H1 (cell line): ENCODE data around the gene NHERF2. TPM values are rescaled to one million over a fixed set of nuclear protein-coding genes. Genes with fewer than 3 reads are reported as not detected.

Experiments
- CTCF ChIA-PET: fragments of 300-600 bp; sonication (Branson Sonifier 250); formaldehyde crosslinking; loops from one replicate; lab custom pipeline; 2021; ENCODE audit not compliant: partially characterized antibody; lab: Charles Lee
- POLR2A ChIA-PET: fragments of 300-600 bp; sonication (Branson Sonifier 250); formaldehyde crosslinking; loops from one replicate; lab custom pipeline; 2021; ENCODE audit warnings: inconsistent platforms; ENCODE audit not compliant: partially characterized antibody; lab: Charles Lee
- DNase-seq, 2 experiments: peaks; one replicate each; pipeline versions ENCODE4 v3.0.0 to v3.0.0-alpha.2; 2010 to 2022; ENCODE audit warnings: low spot score in 2 of 2, low read depth in 1 of 2, mixed read lengths in 1 of 2
- FAIRE-seq: peaks from 2 replicates; lab custom pipeline; 2011; peaks lifted over from hg19 to GRCh38; lab: Jason Lieb, UNC
- H2AFZ ChIP-seq: 2 replicates; pipeline ENCODE4 v1.8.1; 2012; ENCODE audit warnings: low read length, inconsistent platforms
- H2AK5ac ChIP-seq: 2 replicates; pipeline ENCODE4 v1.6.1; 2013; ENCODE audit warnings: low read depth, low read length
- H2BK120ac ChIP-seq: replicated peaks from 2 replicates; pipeline ENCODE3; 2013; ENCODE audit warnings: low read depth, low read length, inconsistent platforms
- H2BK12ac ChIP-seq: 2 replicates; pipeline ENCODE4 v1.6.1; 2013; ENCODE audit warnings: low read depth, low read length
- H2BK15ac ChIP-seq: 2 replicates; pipeline ENCODE4 v1.6.1; 2013; ENCODE audit warnings: low read length
- H2BK20ac ChIP-seq: 2 replicates; pipeline ENCODE4 v1.6.1; 2013; ENCODE audit warnings: low read length
- H2BK5ac ChIP-seq: 2 replicates; pipeline ENCODE4 v1.6.1; 2013; ENCODE audit warnings: low read depth, low read length
- H3K14ac ChIP-seq: 2 replicates; pipeline ENCODE4 v1.6.1; 2013; ENCODE audit warnings: inconsistent platforms; ENCODE audit not compliant: insufficient read length
- H3K18ac ChIP-seq: 2 replicates; pipeline ENCODE4 v1.6.1; 2013; ENCODE audit warnings: low read length; ENCODE audit errors: extremely low read depth
- H3K23ac ChIP-seq: 2 replicates; pipeline ENCODE4 v1.6.1; 2013; ENCODE audit warnings: inconsistent platforms; ENCODE audit not compliant: insufficient read length
- H3K23me2 ChIP-seq: 2 replicates; pipeline ENCODE4 v1.6.1; 2013; ENCODE audit warnings: low read depth, low read length
- H3K27ac ChIP-seq: 2 replicates; pipeline ENCODE4 v1.6.1; 2011; ENCODE audit warnings: low read depth, low read length, inconsistent platforms
- H3K27me3 ChIP-seq, 4 experiments: replicated peaks in 1 of 4; 1 replicate in 1 of 4; 2 replicates in 3 of 4; pipeline versions ENCODE4 v1.6.1 to v1.8.1; 2011 to 2013; ENCODE audit warnings: low read length in 3 of 4, mild to moderate bottlenecking in 3 of 4, inconsistent platforms in 2 of 4, mixed read lengths in 2 of 4, moderate library complexity in 1 of 4; ENCODE audit not compliant: control insufficient read depth in 3 of 4, insufficient read depth in 3 of 4; ENCODE audit errors: extremely low read depth in 1 of 4
- H3K36me3 ChIP-seq, 4 experiments: 2 replicates each; pipeline versions ENCODE4 v1.6.1 to v1.8.1; 2011 to 2013; ENCODE audit warnings: mild to moderate bottlenecking in 4 of 4, low read length in 3 of 4, moderate library complexity in 2 of 4, control low read depth in 1 of 4, inconsistent platforms in 1 of 4; ENCODE audit not compliant: insufficient read depth in 4 of 4, control insufficient read depth in 2 of 4
- H3K4ac ChIP-seq: replicated peaks from 2 replicates; pipeline ENCODE3; 2013; ENCODE audit warnings: low read length, low read depth, mixed read lengths, inconsistent platforms; ENCODE audit not compliant: insufficient read length
- H3K4me1 ChIP-seq, 4 experiments: replicated peaks in 1 of 4; 1 replicate in 1 of 4; 2 replicates in 3 of 4; pipeline versions ENCODE4 v1.6.1 to v1.8.1; 2011 to 2013; ENCODE audit warnings: low read length in 3 of 4, inconsistent platforms in 2 of 4, mixed read lengths in 1 of 4; ENCODE audit not compliant: insufficient read depth in 4 of 4, control insufficient read depth in 3 of 4
- H3K4me2 ChIP-seq, 2 experiments: 2 replicates each; pipeline versions ENCODE4 v1.6.1 to v1.8.1; 2011 to 2013; ENCODE audit warnings: low read depth in 2 of 2, low read length in 2 of 2, control low read depth in 1 of 2, inconsistent platforms in 1 of 2, mild to moderate bottlenecking in 1 of 2; ENCODE audit not compliant: insufficient read depth in 1 of 2
- H3K4me3 ChIP-seq, 4 experiments: fragments of 200-600, 300-600 bp in 1 of 4; sonication (generic), shearing (Covaris generic), sonication (Bioruptor Twin) in 1 of 4; 2 replicates each; pipeline versions ENCODE4 v1.5.1 to v1.8.1; 2011 to 2016; ENCODE audit warnings: low read length in 4 of 4, low read depth in 3 of 4, control low read depth in 2 of 4, inconsistent platforms in 2 of 4, mild to moderate bottlenecking in 2 of 4, mixed read lengths in 1 of 4, moderate library complexity in 1 of 4; ENCODE audit not compliant: insufficient read depth in 2 of 4; ENCODE audit errors: extremely low read depth in 1 of 4
- H3K56ac ChIP-seq: replicated peaks from 2 replicates; pipeline ENCODE3; 2013; ENCODE audit warnings: low read depth, mild to moderate bottlenecking, mixed read lengths, low read length, inconsistent platforms; ENCODE audit not compliant: insufficient read length
- H3K79me1 ChIP-seq: 2 replicates; pipeline ENCODE4 v1.6.1; 2013; ENCODE audit warnings: low read depth, low read length, control low read depth
- H3K79me2 ChIP-seq, 2 experiments: 2 replicates each; pipeline versions ENCODE4 v1.6.1 to v1.8.1; 2012 to 2013; ENCODE audit warnings: low read length in 2 of 2, mild to moderate bottlenecking in 2 of 2, inconsistent platforms in 1 of 2; ENCODE audit not compliant: insufficient read depth in 2 of 2, control insufficient read depth in 1 of 2
- H3K9ac ChIP-seq, 4 experiments: replicated peaks in 1 of 4; 1 replicate in 1 of 4; 2 replicates in 3 of 4; pipeline versions ENCODE4 v1.6.1 to v1.8.1; 2011 to 2013; ENCODE audit warnings: low read depth in 3 of 4, low read length in 3 of 4, control low read depth in 2 of 4, mild to moderate bottlenecking in 2 of 4, moderate library complexity in 2 of 4, inconsistent platforms in 1 of 4; ENCODE audit errors: extremely low read depth in 1 of 4
- H3K9me3 ChIP-seq, 2 experiments: 2 replicates each; pipeline versions ENCODE4 v1.6.1 to v1.8.1; 2012 to 2013; ENCODE audit warnings: mild to moderate bottlenecking in 2 of 2, moderate library complexity in 2 of 2, control low read depth in 1 of 2, inconsistent platforms in 1 of 2, low read depth in 1 of 2, low read length in 1 of 2, mixed read lengths in 1 of 2; ENCODE audit not compliant: insufficient read depth in 2 of 2
- H4K20me1 ChIP-seq, 2 experiments: replicated peaks in 1 of 2; 2 replicates each; pipeline versions ENCODE3 to v1.8.1; 2011 to 2013; ENCODE audit warnings: inconsistent platforms in 2 of 2, low read length in 2 of 2, mild to moderate bottlenecking in 1 of 2; ENCODE audit not compliant: insufficient read depth in 2 of 2, control insufficient read depth in 1 of 2
- H4K5ac ChIP-seq: 2 replicates; pipeline ENCODE4 v1.6.1; 2013; ENCODE audit warnings: low read length, low read depth, mixed read lengths, inconsistent platforms; ENCODE audit not compliant: insufficient read length
- H4K8ac ChIP-seq: 2 replicates; pipeline ENCODE4 v1.8.0; 2013; ENCODE audit warnings: mild to moderate bottlenecking, moderate library complexity, low read length, inconsistent platforms; ENCODE audit not compliant: insufficient read depth; ENCODE audit errors: extremely low read depth
- H4K91ac ChIP-seq: replicated peaks from 2 replicates; pipeline ENCODE3; 2013; ENCODE audit warnings: low read length, mixed read lengths, inconsistent platforms; ENCODE audit not compliant: insufficient read length
- ASH2L ChIP-seq: fragments of 200-600, 300-600 bp; sonication (generic); IDR thresholded peaks from one replicate; pipeline ENCODE4 v1.7.1; 2017; ENCODE audit warnings: low read length
- BACH1 ChIP-seq: IDR thresholded peaks from 2 replicates; pipeline ENCODE4 v1.6.1; 2012; ENCODE audit warnings: low read length, improper control_type of control experiment
- BRCA1 ChIP-seq: IDR thresholded peaks from 2 replicates; pipeline ENCODE4 v1.6.1; 2012; ENCODE audit warnings: low read depth, low read length, improper control_type of control experiment
- E2F6 ChIP-seq: IDR thresholded peaks from 2 replicates; pipeline ENCODE4 v1.6.1; 2012; ENCODE audit warnings: inconsistent platforms
- EGR1 ChIP-seq: IDR thresholded peaks from 2 replicates; pipeline ENCODE4 v1.6.1; 2011; ENCODE audit warnings: low read depth, low read length, borderline replicate concordance
- EZH2 ChIP-seq: fragments of 200-600 bp; sonication (generic); IDR thresholded peaks from 2 replicates; pipeline ENCODE4 v1.7.1; 2012; ENCODE audit warnings: low read depth, mild to moderate bottlenecking, moderate library complexity, low read length, inconsistent platforms; ENCODE audit not compliant: severe bottlenecking
- GABPA ChIP-seq: IDR thresholded peaks from 2 replicates; pipeline ENCODE4 v1.6.1; 2011; ENCODE audit warnings: mild to moderate bottlenecking, low read length, moderate library complexity, borderline replicate concordance; ENCODE audit not compliant: insufficient read depth
- HDAC2 ChIP-seq, 2 experiments: fragments of 300-600 bp in 1 of 2; sonication (generic) in 1 of 2; IDR thresholded peaks; 2 replicates each; pipeline ENCODE4 v1.6.1; 2011 to 2012; ENCODE audit warnings: low read depth in 2 of 2, low read length in 2 of 2, mild to moderate bottlenecking in 2 of 2, moderate library complexity in 2 of 2, borderline replicate concordance in 1 of 2, inconsistent platforms in 1 of 2
- NANOG ChIP-seq: IDR thresholded peaks from 2 replicates; pipeline ENCODE4 v1.6.1; 2011; ENCODE audit warnings: low read length, low read depth, mild to moderate bottlenecking, inconsistent platforms; ENCODE audit not compliant: insufficient read depth, poor library complexity, severe bottlenecking
- RAD21 ChIP-seq, 2 experiments: IDR thresholded peaks in 1 of 2; conservative IDR thresholded peaks in 1 of 2; 2 replicates each; pipeline ENCODE4 v1.6.1; 2011; ENCODE audit warnings: low read depth in 2 of 2, low read length in 2 of 2, improper control_type of control experiment in 1 of 2, inconsistent platforms in 1 of 2, mild to moderate bottlenecking in 1 of 2, moderate library complexity in 1 of 2
- RBBP5 ChIP-seq: IDR thresholded peaks from 2 replicates; pipeline ENCODE4 v1.7.1; 2012; ENCODE audit warnings: low read depth, mild to moderate bottlenecking, inconsistent platforms, low read length, moderate library complexity, borderline replicate concordance
- RXRA ChIP-seq: IDR thresholded peaks from 2 replicates; pipeline ENCODE4 v1.6.1; 2011; ENCODE audit warnings: low read depth, mild to moderate bottlenecking, low read length, moderate library complexity; ENCODE audit not compliant: insufficient read depth
- WGBS, 2 experiments: shearing (Covaris generic) in 1 of 2; methylation state at CpG; one replicate each; pipeline versions ENCODE4 v1.1.6 to v1.1.7; 2013 to 2015; ENCODE audit warnings: low lambda C conversion rate in 2 of 2, mixed read lengths in 2 of 2, inconsistent platforms in 1 of 2, low coverage in 1 of 2, missing lambda C conversion rate in 1 of 2; ENCODE audit not compliant: insufficient replicate concordance in 2 of 2, insufficient coverage in 1 of 2, insufficient read length in 1 of 2; ENCODE audit errors: extremely low coverage in 1 of 2, missing lambda C conversion rate in 1 of 2; 5-methylcytosine and 5-hydroxymethylcytosine counted together
- polyA plus RNA-seq, 7 experiments: library from polyadenylated mRNA; depleted of rRNA in 3 of 7; stranded (reverse) in 5 of 7; unstranded in 2 of 7; fragments of >200 nt in 5 of 7; fragments of 200-250 nt in 2 of 7; gene quantifications; 1 replicate in 5 of 7; 2 replicates in 1 of 7; 4 replicates in 1 of 7; pipeline versions ENCODE4 v1.2.1 to v1.2.3, GENCODE V29; 2011 to 2013; ENCODE audit warnings: missing spikeins in 2 of 7, mixed read lengths in 2 of 7
- total RNA-seq: library from RNA; stranded (reverse); fragmentation: NEBNext Ultra II Directional; extraction: Animal tissue kit (Norgen Biotek cat#: 25700); gene quantifications from 2 replicates; pipeline ENCODE4 v1.2.1, GENCODE V29; 2021

Gene NHERF2
- total and polyA plus RNA-seq, 2 of the 8 experiments (the other 6 are each of a cell fraction or from before 2014, with no cell fraction given), result 13.9 to 19.3 TPM

- H3K14ac ChIP-seq, result no peak overlapping the region
- H3K9ac ChIP-seq, result no peak overlapping the region; a peak in 1 of 7 replicates
- H3K36me3 ChIP-seq, result peaks cover 2 to 10% (median 4%) of the 10 kb centered on the region in 4 experiments; a peak in 6 of 8 replicates
- no peaks in the 10 kb centered on the region for H3K79me2 ChIP-seq
- H3K23me2 ChIP-seq, result no peaks in the 10 kb centered on the region
- H3K4me2 ChIP-seq, result no peak overlapping the region
- no peak overlapping the region for H2BK20ac ChIP-seq
- no peak overlapping the region for H3K4ac ChIP-seq
- WGBS, 2 experiments, result 96% methylated on average over 18 of the region's 18 CpGs; no CpG with 5 or more reads in 1 of the 2 experiments
- H3K27ac ChIP-seq, result no peak overlapping the region
- no peak overlapping the region for H2BK12ac ChIP-seq
- CTCF ChIA-PET, result interaction anchor here (1.0 to 2.2 kb wide), 4 partner anchors 12 to 56 kb away, joined by 3 to 6 read pairs (median 4); no protein-coding TSS in a partner anchor
- H4K5ac ChIP-seq, result no peak overlapping the region
- peaks cover 0 to 13% of the 10 kb centered on the region in 2 experiments for H4K20me1 ChIP-seq
- POLR2A ChIA-PET, result interaction anchor here (0.9 to 3.6 kb wide), 6 partner anchors 9 to 150 kb away, joined by 3 to 11 read pairs (median 5); partner anchors contain the start of genes BRICD5, NTHL1, TRAF7 and TSC2
- no peak overlapping the region for H2AFZ ChIP-seq
- no peak overlapping the region for H2AK5ac ChIP-seq
- H2BK15ac ChIP-seq, result no peak overlapping the region
- H4K8ac ChIP-seq, result no peak overlapping the region
- H3K4me3 ChIP-seq, result no peak overlapping the region
- H2BK120ac ChIP-seq, result no peak overlapping the region
- H4K91ac ChIP-seq, result no peak overlapping the region
- H3K9me3 ChIP-seq, result no peaks in the 10 kb centered on the region
- DNase-seq, result no peak
- H3K79me1 ChIP-seq, result no peaks in the 10 kb centered on the region
- H3K4me1 ChIP-seq, result no peaks in the 10 kb centered on the region
- FAIRE-seq, result no peak
- no peak overlapping the region for H3K23ac ChIP-seq
- H2BK5ac ChIP-seq, result no peak overlapping the region; the same call in 1 of the 2 replicates
- H3K18ac ChIP-seq, result no peak overlapping the region
- H3K56ac ChIP-seq, result no peak overlapping the region
- H3K27me3 ChIP-seq, result no peaks in the 10 kb centered on the region
- TF ChIP-seq BACH1 (no peak), E2F6 (no peak), EZH2 (no peak), GABPA (no peak), BRCA1 (no peak), ASH2L (no peak), NANOG (no peak), RBBP5 (no peak), EGR1 (no peak), RXRA (no peak), RAD21 (IDR thresholded peaks at IDR 0.05 in 1 of 2, conservative IDR thresholded peaks at IDR 0.05 in 1 of 2; ENCODE audit: low read depth in 2 of 2, low read length in 2 of 2) (no peak), HDAC2 (IDR thresholded peaks at IDR 0.05; ENCODE audit: borderline replicate concordance in 1 of 2, low read depth in 2 of 2, low read length in 2 of 2) (no peak)
Measured at GRCh38 chr16:2061023-2061422, 34.3 kb downstream of the NHERF2 start.
